Neural crest cell (in vitro differentiated cells): ENCODE measurements around the gene USP47. TPM values are rescaled to one million over a fixed set of nuclear protein-coding genes. Genes with fewer than 3 reads are reported as not detected.

Source experiments
- DNase-seq: peaks from one replicate; pipeline ENCODE4 v3.0.0; 2021; ENCODE audit warnings: low read depth, mixed read lengths, low spot score
- H3K27ac Mint-ChIP-seq: one replicate; pipeline ENCODE4 v1.8.0; 2021; ENCODE audit warnings: mild to moderate bottlenecking, mixed read lengths; ENCODE audit not compliant: unreplicated experiment
- H3K27me3 Mint-ChIP-seq: 2 replicates; pipeline ENCODE4 v1.8.0; 2021; ENCODE audit warnings: low read depth, mild to moderate bottlenecking, mixed read lengths
- H3K36me3 Mint-ChIP-seq: 2 replicates; pipeline ENCODE4 v1.8.0; 2021; ENCODE audit warnings: low read depth, mild to moderate bottlenecking, mixed read lengths
- H3K4me1 Mint-ChIP-seq: 2 replicates; pipeline ENCODE4 v1.8.0; 2021; ENCODE audit warnings: mixed read lengths
- H3K4me3 Mint-ChIP-seq: one replicate; pipeline ENCODE4 v1.8.0; 2021; ENCODE audit warnings: mild to moderate bottlenecking, mixed read lengths
- H3K9me3 Mint-ChIP-seq: 2 replicates; pipeline ENCODE4 v1.8.0; 2021; ENCODE audit warnings: mixed read lengths
- total RNA-seq: library from RNA; stranded (reverse); gene quantifications from 2 replicates; pipeline ENCODE4 v1.2.1, GENCODE V29; 2021
- TF ChIP-seq, protein P1 (sequence below): fragments of 200-600 bp; sonication (generic); conservative IDR thresholded peaks from 2 replicates; pipeline ENCODE4 v1.5.0; 2021; ENCODE audit warnings: antibody characterized with exemption, mild to moderate bottlenecking

Gene USP47
- total RNA-seq, 1 donor from 2014 or later, result 58.9 TPM

DNA sequence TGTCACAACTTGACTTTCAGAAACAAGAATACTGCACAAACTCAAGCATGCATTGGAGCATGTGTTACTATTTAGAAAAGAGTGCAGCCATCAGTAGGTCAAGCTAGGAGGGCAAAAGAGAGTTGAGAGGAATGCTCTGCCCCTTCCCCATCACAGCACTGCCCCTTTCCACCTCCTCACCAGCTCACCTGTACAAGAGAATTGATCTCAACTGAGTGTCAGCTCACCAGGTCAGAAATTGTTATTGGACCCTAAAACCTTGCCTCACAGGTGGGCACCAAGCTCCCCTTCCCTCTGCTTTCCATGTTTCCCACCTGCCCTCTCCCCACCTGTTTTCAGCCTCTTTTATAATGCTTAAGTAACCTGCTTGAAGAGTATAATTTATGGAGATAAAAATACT is 117.8 kb downstream of the USP47 start:
- DNase-seq, result no peak
- Mint-ChIP-seq H3K36me3 (peaks cover 27% of the 10 kb centered on the region), H3K9me3 (no peaks in the 10 kb centered on the region), H3K4me1 (peaks cover 23% of the 10 kb centered on the region), H3K4me3 (no peak overlapping the region), H3K27ac (no peak overlapping the region), H3K27me3 (no peaks in the 10 kb centered on the region)
- TF ChIP-seq, protein P1, sequence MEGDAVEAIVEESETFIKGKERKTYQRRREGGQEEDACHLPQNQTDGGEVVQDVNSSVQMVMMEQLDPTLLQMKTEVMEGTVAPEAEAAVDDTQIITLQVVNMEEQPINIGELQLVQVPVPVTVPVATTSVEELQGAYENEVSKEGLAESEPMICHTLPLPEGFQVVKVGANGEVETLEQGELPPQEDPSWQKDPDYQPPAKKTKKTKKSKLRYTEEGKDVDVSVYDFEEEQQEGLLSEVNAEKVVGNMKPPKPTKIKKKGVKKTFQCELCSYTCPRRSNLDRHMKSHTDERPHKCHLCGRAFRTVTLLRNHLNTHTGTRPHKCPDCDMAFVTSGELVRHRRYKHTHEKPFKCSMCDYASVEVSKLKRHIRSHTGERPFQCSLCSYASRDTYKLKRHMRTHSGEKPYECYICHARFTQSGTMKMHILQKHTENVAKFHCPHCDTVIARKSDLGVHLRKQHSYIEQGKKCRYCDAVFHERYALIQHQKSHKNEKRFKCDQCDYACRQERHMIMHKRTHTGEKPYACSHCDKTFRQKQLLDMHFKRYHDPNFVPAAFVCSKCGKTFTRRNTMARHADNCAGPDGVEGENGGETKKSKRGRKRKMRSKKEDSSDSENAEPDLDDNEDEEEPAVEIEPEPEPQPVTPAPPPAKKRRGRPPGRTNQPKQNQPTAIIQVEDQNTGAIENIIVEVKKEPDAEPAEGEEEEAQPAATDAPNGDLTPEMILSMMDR, result no peak

GRCh38 chr11:11960687-11961086 is 118.9 kb downstream of the USP47 start:
- TF ChIP-seq, protein P1, result no peak
- Mint-ChIP-seq H3K27ac (no peak overlapping the region), H3K36me3 (peaks cover 27% of the 10 kb centered on the region), H3K9me3 (no peaks in the 10 kb centered on the region), H3K4me3 (peak overlapping the region; percentile 24), H3K27me3 (no peaks in the 10 kb centered on the region), H3K4me1 (peaks cover 23% of the 10 kb centered on the region)
- DNase-seq, result no peak

DNA sequence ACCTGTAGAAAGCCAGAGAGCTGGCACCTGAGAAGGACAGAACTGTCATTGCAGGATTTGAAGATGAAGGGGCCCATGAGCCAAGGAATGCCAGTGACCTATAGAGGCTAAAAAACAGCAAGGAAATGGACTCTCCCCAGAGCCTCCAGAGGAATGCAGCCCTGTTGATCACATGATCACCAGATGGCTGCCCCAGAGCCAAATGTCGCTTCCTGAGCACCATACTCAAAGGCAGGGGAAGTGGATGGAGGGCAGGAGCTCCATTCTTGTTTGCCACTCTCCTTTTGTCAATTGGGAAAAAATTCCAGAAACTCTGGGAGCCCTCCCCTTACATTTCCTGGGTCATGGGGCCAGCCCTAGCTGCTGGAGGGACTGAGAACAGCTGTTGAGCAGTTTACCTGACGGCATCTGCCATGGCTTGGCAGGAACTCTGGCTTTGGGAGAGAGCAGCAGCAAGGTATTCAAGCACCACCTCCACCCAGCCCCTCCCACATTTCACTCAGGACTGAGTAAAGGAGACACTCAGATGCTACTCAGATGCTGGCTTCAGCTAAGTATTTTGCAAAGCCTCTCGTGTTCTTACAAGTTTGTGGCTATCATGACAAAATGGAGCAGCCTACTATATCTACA is 119.7 kb downstream of the USP47 start:
- DNase-seq, result no peak
- Mint-ChIP-seq H3K36me3 (peaks cover 22% of the 10 kb centered on the region), H3K9me3 (no peaks in the 10 kb centered on the region), H3K27me3 (no peaks in the 10 kb centered on the region), H3K4me3 (no peak overlapping the region), H3K4me1 (peaks cover 23% of the 10 kb centered on the region), H3K27ac (no peak overlapping the region)
- TF ChIP-seq, protein P1, result no peak

DNA sequence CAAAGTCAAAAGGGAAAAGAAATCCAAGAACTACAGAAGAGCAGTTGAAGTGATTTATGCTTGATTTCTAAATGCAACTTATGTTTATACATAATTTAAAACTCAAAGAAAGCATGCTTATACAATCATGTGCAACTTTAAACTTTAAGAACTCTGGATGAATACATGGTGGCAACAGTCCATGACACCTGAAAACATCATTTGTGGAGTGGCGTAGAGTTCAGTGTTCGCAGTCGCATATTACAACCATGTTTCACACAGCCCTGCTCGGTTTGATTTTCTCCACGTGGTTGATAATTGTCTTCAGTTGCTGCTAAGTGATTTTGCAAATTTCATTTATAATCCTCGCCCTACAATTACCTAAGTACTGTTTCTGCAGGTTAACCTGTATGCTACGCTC is 121.3 kb downstream of the USP47 start:
- no peak for DNase-seq
- no peak overlapping the region for H3K27ac Mint-ChIP-seq
- H3K4me3 Mint-ChIP-seq, result no peak overlapping the region
- H3K4me1 Mint-ChIP-seq, result peaks cover 28% of the 10 kb centered on the region
- H3K9me3 Mint-ChIP-seq, result no peaks in the 10 kb centered on the region
- peaks cover 20% of the 10 kb centered on the region for H3K36me3 Mint-ChIP-seq
- TF ChIP-seq, protein P1, result no peak
- no peaks in the 10 kb centered on the region for H3K27me3 Mint-ChIP-seq

- Mint-ChIP-seq H3K4me1 (peaks cover 19% of the 10 kb centered on the region), H3K4me3 (no peak overlapping the region), H3K9me3 (no peaks in the 10 kb centered on the region), H3K36me3 (peaks cover 18% of the 10 kb centered on the region), H3K27me3 (no peaks in the 10 kb centered on the region), H3K27ac (no peak overlapping the region)
- no peak for DNase-seq
- TF ChIP-seq, protein P1, result no peak
Observed at GRCh38 chr11:11963842-11964773, 122.3 kb downstream of the USP47 start.
